Tibial nerve (tissue), 4 donors: ENCODE data around the gene DOCK9.

Experiments
- EP300 ChIP-seq, 2 donors: sonication (generic); formaldehyde crosslinking; IDR thresholded peaks; one replicate each; pipeline ENCODE4 v1.6.1; 2017; ENCODE audit warnings: antibody characterized with exemption in 2 of 2, mild to moderate bottlenecking in 1 of 2
- TF ChIP-seq, protein P1 (sequence below), 5 experiments: fragments of 200-600 bp in 3 of 5; fragments of 450-650 bp in 2 of 5; sonication (generic) in 3 of 5; IDR thresholded peaks; one replicate each; pipeline ENCODE4 v1.5.1; 2016 to 2019; ENCODE audit warnings: antibody characterized with exemption in 5 of 5, mild to moderate bottlenecking in 3 of 5, moderate library complexity in 2 of 5

DNA sequence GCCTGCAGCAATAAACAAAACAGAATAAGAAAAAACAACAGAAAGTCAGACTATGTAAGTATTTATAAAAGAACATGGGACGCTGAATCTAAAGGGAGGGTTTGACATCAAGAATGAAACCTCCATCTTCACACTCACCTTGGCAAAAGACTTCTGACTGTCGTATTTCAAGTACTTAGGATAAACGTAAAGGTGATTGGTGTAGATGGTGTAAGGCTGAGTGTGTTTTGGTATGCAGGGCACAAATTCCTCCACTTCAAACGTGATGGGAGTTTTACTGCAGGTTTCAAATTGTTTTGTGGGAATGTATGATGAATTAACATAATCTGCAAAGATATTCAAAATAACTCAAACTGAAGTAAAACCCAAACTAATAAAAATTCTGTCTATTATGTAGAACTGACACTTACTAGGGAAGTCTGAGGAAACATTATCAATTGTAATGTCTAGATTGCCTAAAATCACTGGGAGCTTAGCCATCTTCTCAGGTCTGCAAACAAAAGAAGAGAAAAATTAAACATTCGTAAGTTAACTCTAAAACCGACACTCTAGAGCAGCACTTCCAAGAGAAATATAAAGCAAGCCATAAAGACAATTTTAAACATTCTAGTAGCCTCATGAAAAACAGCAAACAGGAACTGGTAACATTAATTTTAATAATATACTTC, 89.5 kb downstream of the DOCK9 start:
- TF ChIP-seq, protein P1, sequence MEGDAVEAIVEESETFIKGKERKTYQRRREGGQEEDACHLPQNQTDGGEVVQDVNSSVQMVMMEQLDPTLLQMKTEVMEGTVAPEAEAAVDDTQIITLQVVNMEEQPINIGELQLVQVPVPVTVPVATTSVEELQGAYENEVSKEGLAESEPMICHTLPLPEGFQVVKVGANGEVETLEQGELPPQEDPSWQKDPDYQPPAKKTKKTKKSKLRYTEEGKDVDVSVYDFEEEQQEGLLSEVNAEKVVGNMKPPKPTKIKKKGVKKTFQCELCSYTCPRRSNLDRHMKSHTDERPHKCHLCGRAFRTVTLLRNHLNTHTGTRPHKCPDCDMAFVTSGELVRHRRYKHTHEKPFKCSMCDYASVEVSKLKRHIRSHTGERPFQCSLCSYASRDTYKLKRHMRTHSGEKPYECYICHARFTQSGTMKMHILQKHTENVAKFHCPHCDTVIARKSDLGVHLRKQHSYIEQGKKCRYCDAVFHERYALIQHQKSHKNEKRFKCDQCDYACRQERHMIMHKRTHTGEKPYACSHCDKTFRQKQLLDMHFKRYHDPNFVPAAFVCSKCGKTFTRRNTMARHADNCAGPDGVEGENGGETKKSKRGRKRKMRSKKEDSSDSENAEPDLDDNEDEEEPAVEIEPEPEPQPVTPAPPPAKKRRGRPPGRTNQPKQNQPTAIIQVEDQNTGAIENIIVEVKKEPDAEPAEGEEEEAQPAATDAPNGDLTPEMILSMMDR (IDR thresholded peaks at IDR 0.05) = no peak
- TF ChIP-seq EP300 (IDR thresholded peaks at IDR 0.05) = no peak
